K562 (cell line): ENCODE data around the gene POLR2J.

ENCODE experiments used
- ARNT ChIP-seq, 2 experiments: fragments of 450-650 bp; IDR thresholded peaks; 2 replicates each; pipeline ENCODE4 v1.6.1; 2016; ENCODE audit warnings: mild to moderate bottlenecking in 1 of 2
- ATF1 ChIP-seq, 2 experiments: fragments of 450-650 bp in 1 of 2; IDR thresholded peaks; 2 replicates each; pipeline ENCODE4 v1.6.1; 2016; ENCODE audit warnings: missing compliant biosample characterization in 1 of 2, missing genetic modification characterization in 1 of 2
- CTCF ChIP-seq, 3 experiments: IDR thresholded peaks in 2 of 3; conservative IDR thresholded peaks in 1 of 3; 2 replicates each; pipeline ENCODE4 v1.5.1; 2011 to 2012; ENCODE audit warnings: low read length in 3 of 3, mild to moderate bottlenecking in 3 of 3, control low read depth in 2 of 3, improper control_type of control experiment in 1 of 3, inconsistent platforms in 1 of 3, low read depth in 1 of 3, mixed read lengths in 1 of 3, moderate library complexity in 1 of 3; ENCODE audit not compliant: insufficient read depth in 2 of 3
- MGA ChIP-seq: fragments of 450-650 bp; IDR thresholded peaks from 2 replicates; pipeline ENCODE4 v1.6.1; 2016; ENCODE audit warnings: mild to moderate bottlenecking, moderate library complexity
- MYC ChIP-seq, 2 experiments: fragments of 250-450 bp in 1 of 2; sonication (Bioruptor Pico) in 1 of 2; IDR thresholded peaks; 2 replicates each; pipeline versions ENCODE4 v1.5.1 to v1.6.1; 2012 to 2021; ENCODE audit warnings: low read depth in 2 of 2, borderline replicate concordance in 1 of 2, improper control_type of control experiment in 1 of 2, low read length in 1 of 2, mild to moderate bottlenecking in 1 of 2, moderate library complexity in 1 of 2
- POLR2A ChIP-seq: fragments of 450-650 bp; conservative IDR thresholded peaks from 2 replicates; pipeline ENCODE4 v1.6.1; 2016
- POLR2H ChIP-seq: IDR thresholded peaks from 2 replicates; pipeline ENCODE4 v1.6.1; 2016; ENCODE audit warnings: missing genetic modification characterization, low read depth, mild to moderate bottlenecking, control low read depth, missing compliant biosample characterization, moderate library complexity
- POU5F1 ChIP-seq: fragments of 150-350 bp; IDR thresholded peaks from 2 replicates; pipeline ENCODE4 v1.6.1; 2014; ENCODE audit warnings: borderline replicate concordance, low read length, low read depth, mild to moderate bottlenecking; ENCODE audit not compliant: partially characterized antibody
- TAF1 ChIP-seq: IDR thresholded peaks from 2 replicates; pipeline ENCODE4 v1.6.1; 2011; ENCODE audit warnings: mild to moderate bottlenecking, low read length, moderate library complexity; ENCODE audit not compliant: insufficient read depth, control insufficient read depth, severe bottlenecking; ENCODE audit errors: extremely low read depth
- UBTF ChIP-seq, 2 experiments: IDR thresholded peaks; 2 replicates each; pipeline ENCODE4 v1.6.1; 2012; ENCODE audit warnings: improper control_type of control experiment in 2 of 2, low read depth in 2 of 2, low read length in 2 of 2, borderline replicate concordance in 1 of 2
- XRCC5 ChIP-seq: fragments of 200-400 bp; formaldehyde crosslinking; IDR thresholded peaks from 2 replicates; pipeline ENCODE4 v1.6.1; 2017; ENCODE audit warnings: low read depth, mild to moderate bottlenecking, low read length
- ZBED1 ChIP-seq: IDR thresholded peaks from 2 replicates; pipeline ENCODE4 v1.6.1; 2014

GRCh38 chr7:102426268-102427018 is 52.3 kb downstream of the POLR2J start:
- TF ChIP-seq ZBED1 (no peak), XRCC5 (no peak), ATF1 (CRISPR knock-in tag; IDR thresholded peaks at IDR 0.05) (no peak), ATF1 (tag; IDR thresholded peaks at IDR 0.05) (no peak), MGA (no peak), TAF1 (no peak), ARNT (IDR thresholded peaks at IDR 0.05) (no peak), CTCF (IDR thresholded peaks at IDR 0.05 in 2 of 3, conservative IDR thresholded peaks at IDR 0.05 in 1 of 3; ENCODE audit: insufficient read depth in 2 of 3, low read depth in 1 of 3, low read length in 3 of 3) (no peak), POLR2H (tag) (no peak), MYC (IDR thresholded peaks at IDR 0.05; ENCODE audit: low read depth, low read length) (no peak), MYC (CRISPR knock-in tag; IDR thresholded peaks at IDR 0.05; ENCODE audit: borderline replicate concordance, low read depth) (no peak), UBTF (IDR thresholded peaks at IDR 0.05; ENCODE audit: borderline replicate concordance in 1 of 2, low read depth in 2 of 2, low read length in 2 of 2) (no peak), POU5F1 (no peak), POLR2A (no peak)
